Ectodermal cell (in vitro differentiated cells): ENCODE data around the gene TSHZ3. TPM values are rescaled to one million over a fixed set of nuclear protein-coding genes. Genes with fewer than 3 reads are reported as not detected.

ENCODE experiments used
- H3K27ac ChIP-seq: 2 replicates; pipeline ENCODE4 v1.7.0; 2013; ENCODE audit warnings: mild to moderate bottlenecking, low read depth, low read length; ENCODE audit not compliant: insufficient read depth, poor library complexity, severe bottlenecking
- H3K27me3 ChIP-seq: 2 replicates; pipeline ENCODE4 v1.7.0; 2013; ENCODE audit warnings: mild to moderate bottlenecking, low read length; ENCODE audit not compliant: insufficient read depth, control insufficient read depth, poor library complexity, severe bottlenecking
- H3K36me3 ChIP-seq: one replicate; pipeline ENCODE4 v1.7.0; 2013; ENCODE audit warnings: low read length; ENCODE audit not compliant: control insufficient read depth, insufficient read depth
- H3K4me1 ChIP-seq: one replicate; pipeline ENCODE4 v1.7.0; 2013; ENCODE audit warnings: low read length; ENCODE audit not compliant: control insufficient read depth, insufficient read depth
- H3K4me3 ChIP-seq: 2 replicates; pipeline ENCODE4 v1.7.0; 2013; ENCODE audit warnings: low read depth, low read length, control low read depth; ENCODE audit not compliant: insufficient read depth
- H3K9me3 ChIP-seq: 2 replicates; pipeline ENCODE4 v1.7.0; 2013; ENCODE audit warnings: mild to moderate bottlenecking, low read length, moderate library complexity; ENCODE audit not compliant: control insufficient read depth
- WGBS, 2 experiments: methylation state at CpG; one replicate each; pipeline ENCODE4 v1.1.7; 2013; ENCODE audit warnings: missing lambda C conversion rate in 2 of 2; 5-methylcytosine and 5-hydroxymethylcytosine counted together
- polyA plus RNA-seq, 4 experiments: library from polyadenylated mRNA; stranded (reverse); fragments of 50-300 nt; gene quantifications; one replicate each; pipeline ENCODE4 v1.2.3, GENCODE V29; 2013

The TSHZ3 gene, protein sequence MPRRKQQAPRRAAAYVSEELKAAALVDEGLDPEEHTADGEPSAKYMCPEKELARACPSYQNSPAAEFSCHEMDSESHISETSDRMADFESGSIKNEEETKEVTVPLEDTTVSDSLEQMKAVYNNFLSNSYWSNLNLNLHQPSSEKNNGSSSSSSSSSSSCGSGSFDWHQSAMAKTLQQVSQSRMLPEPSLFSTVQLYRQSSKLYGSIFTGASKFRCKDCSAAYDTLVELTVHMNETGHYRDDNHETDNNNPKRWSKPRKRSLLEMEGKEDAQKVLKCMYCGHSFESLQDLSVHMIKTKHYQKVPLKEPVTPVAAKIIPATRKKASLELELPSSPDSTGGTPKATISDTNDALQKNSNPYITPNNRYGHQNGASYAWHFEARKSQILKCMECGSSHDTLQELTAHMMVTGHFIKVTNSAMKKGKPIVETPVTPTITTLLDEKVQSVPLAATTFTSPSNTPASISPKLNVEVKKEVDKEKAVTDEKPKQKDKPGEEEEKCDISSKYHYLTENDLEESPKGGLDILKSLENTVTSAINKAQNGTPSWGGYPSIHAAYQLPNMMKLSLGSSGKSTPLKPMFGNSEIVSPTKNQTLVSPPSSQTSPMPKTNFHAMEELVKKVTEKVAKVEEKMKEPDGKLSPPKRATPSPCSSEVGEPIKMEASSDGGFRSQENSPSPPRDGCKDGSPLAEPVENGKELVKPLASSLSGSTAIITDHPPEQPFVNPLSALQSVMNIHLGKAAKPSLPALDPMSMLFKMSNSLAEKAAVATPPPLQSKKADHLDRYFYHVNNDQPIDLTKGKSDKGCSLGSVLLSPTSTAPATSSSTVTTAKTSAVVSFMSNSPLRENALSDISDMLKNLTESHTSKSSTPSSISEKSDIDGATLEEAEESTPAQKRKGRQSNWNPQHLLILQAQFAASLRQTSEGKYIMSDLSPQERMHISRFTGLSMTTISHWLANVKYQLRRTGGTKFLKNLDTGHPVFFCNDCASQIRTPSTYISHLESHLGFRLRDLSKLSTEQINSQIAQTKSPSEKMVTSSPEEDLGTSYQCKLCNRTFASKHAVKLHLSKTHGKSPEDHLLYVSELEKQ
- polyA plus RNA-seq (2013, experiment 1 of 4) = 2.6 TPM
- polyA plus RNA-seq (2013, experiment 2 of 4) = 3.3 TPM
- 3.5 TPM for polyA plus RNA-seq (2013, experiment 3 of 4)
- 4.2 TPM for polyA plus RNA-seq (2013, experiment 4 of 4)

GRCh38 chr19:31349160-31349881 lies at the start of gene TSHZ3:
Gene TSHZ3 (minus strand): TSS chr19:31349436. CDS start chr19:31349219, 217 bp downstream.
- H3K4me3 ChIP-seq = peak within 1 kb of the TSS; percentile 60
- H3K27me3 ChIP-seq = peaks cover 86% of the 10 kb centered on the region
- WGBS, 2 experiments = 1% methylated on average over 86 of the region's 86 CpGs
- H3K9me3 ChIP-seq = no peaks in the 10 kb centered on the region
- no peaks in the 10 kb centered on the region for H3K36me3 ChIP-seq
- peaks cover 32% of the 10 kb centered on the region for H3K4me1 ChIP-seq
- H3K27ac ChIP-seq = no peak within 1 kb of the TSS

- 93 to 98% methylated on average over 2 of the region's 2 CpGs for WGBS, 2 experiments
- Histone ChIP-seq H3K36me3 (no peaks in the 10 kb centered on the region), H3K4me3 (no peak overlapping the region), H3K9me3 (no peaks in the 10 kb centered on the region), H3K27me3 (no peaks in the 10 kb centered on the region), H3K4me1 (no peaks in the 10 kb centered on the region), H3K27ac (no peak overlapping the region)
Measured at GRCh38 chr19:31397308-31397707, 48.1 kb upstream of the TSHZ3 start.

GRCh38 chr19:31392464-31392863 lies 43.2 kb upstream of the TSHZ3 start:
- no peak overlapping the region for H3K4me3 ChIP-seq
- H3K36me3 ChIP-seq = no peaks in the 10 kb centered on the region
- no peaks in the 10 kb centered on the region for H3K27me3 ChIP-seq
- 97% methylated on average over 5 of the region's 5 CpGs for WGBS, 2 experiments
- no peaks in the 10 kb centered on the region for H3K9me3 ChIP-seq
- peaks cover 4% of the 10 kb centered on the region for H3K4me1 ChIP-seq
- no peak overlapping the region for H3K27ac ChIP-seq

DNA sequence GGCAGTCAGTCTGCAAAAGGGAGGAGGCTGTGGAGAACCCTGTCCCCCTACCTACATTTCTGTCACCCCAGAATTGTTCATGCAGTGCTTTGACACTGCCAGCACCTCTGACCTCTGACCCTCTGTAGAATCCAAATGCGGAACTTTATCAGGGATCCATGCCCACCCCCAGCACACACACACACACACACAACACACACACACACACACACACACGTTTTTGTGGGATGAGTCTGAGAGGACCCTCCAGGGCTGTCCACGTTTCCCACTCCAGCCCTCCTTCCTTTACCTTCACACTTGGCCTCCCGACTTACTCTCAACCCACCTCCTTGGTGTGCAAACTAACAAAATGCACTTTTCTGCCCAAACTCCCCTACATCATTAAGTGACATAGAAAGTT lies 42.3 kb upstream of the TSHZ3 start:
- Histone ChIP-seq H3K27ac (no peak overlapping the region), H3K27me3 (no peaks in the 10 kb centered on the region), H3K4me3 (no peak overlapping the region), H3K9me3 (no peaks in the 10 kb centered on the region), H3K36me3 (no peaks in the 10 kb centered on the region), H3K4me1 (peaks cover 8% of the 10 kb centered on the region)
- 90 to 91% methylated on average over 4 of the region's 4 CpGs for WGBS, 2 experiments

DNA sequence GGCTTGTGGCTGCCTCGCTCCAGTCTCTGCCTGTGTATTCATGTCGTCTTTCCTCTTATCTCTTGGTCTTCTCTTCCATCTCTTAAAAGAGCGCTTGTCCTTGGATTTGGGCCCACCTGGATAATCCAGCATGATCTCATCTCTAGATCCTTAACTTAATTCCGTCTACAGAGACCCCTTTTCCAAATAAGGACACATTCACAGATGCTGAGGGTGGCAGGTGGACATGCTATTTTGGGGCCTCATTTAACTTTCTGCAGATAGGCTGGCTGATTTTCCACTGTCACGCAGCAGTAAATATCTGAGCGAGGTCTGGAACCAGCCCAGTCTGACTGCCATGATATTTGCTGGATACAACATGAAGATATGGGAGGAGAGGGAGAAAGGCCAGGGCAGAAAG lies 41.5 kb upstream of the TSHZ3 start:
- Histone ChIP-seq H3K4me1 (peaks cover 8% of the 10 kb centered on the region), H3K4me3 (no peak overlapping the region), H3K27me3 (no peaks in the 10 kb centered on the region), H3K36me3 (no peaks in the 10 kb centered on the region), H3K27ac (no peak overlapping the region), H3K9me3 (no peaks in the 10 kb centered on the region)
- WGBS, 2 experiments = 94 to 98% methylated on average over 6 of the region's 6 CpGs

DNA sequence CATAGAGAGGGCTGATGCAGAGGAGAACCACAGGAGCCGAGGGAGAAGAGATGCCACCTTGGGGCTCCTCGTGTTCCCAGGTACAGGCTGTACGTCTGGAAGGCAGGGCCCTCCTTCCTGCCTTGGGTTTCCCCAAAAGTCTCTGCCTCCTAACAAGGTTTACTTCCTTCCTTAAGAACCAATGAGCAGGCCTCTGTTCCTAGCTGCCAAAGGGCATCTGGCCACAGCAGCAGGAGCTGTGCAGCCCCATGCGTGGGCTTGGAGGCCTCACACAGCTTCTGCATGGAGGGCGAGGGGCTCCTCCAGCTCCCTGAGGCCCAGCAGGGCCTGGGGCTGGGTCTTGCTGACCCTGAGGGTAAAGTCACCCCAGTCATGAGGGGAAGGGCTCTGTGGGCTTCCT lies 40.6 kb upstream of the TSHZ3 start:
- H3K4me3 ChIP-seq = no peak overlapping the region
- H3K36me3 ChIP-seq = no peaks in the 10 kb centered on the region
- H3K4me1 ChIP-seq = peaks cover 8% of the 10 kb centered on the region
- WGBS, 2 experiments = 94 to 97% methylated on average over 5 of the region's 5 CpGs
- H3K27me3 ChIP-seq = no peaks in the 10 kb centered on the region
- H3K9me3 ChIP-seq = no peaks in the 10 kb centered on the region
- no peak overlapping the region for H3K27ac ChIP-seq

- 55 to 56% methylated on average over 15 to 16 of the region's 16 CpGs for WGBS, 2 experiments
- H3K27ac ChIP-seq = no peak overlapping the region
- H3K27me3 ChIP-seq = no peaks in the 10 kb centered on the region
- no peaks in the 10 kb centered on the region for H3K9me3 ChIP-seq
- no peaks in the 10 kb centered on the region for H3K36me3 ChIP-seq
- no peak overlapping the region for H3K4me3 ChIP-seq
- H3K4me1 ChIP-seq = peaks cover 8% of the 10 kb centered on the region
Measured at GRCh38 chr19:31387717-31388301, 38.6 kb upstream of the TSHZ3 start.

DNA sequence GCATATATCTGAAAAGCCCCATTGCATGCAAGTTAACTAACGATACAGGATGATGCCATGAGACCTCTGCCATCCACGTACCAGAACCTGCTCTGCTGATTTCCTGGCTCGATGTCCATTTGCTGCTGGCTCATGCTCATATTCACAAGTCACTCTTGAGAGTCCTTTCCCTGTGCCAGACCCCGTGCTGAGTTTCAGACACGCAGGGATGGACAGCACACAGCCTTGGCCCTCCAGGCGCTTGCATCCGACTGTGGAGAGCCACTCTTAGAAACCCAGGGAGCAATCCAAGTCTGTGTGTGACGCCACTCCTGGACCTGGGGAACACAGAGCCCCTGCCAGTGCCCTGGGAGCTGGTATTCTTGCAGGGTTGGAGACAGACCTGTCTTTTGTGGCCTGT lies 37.6 kb upstream of the TSHZ3 start:
- 94 to 95% methylated on average over 8 of the region's 8 CpGs for WGBS, 2 experiments

GRCh38 chr19:31385744-31386143 lies 36.5 kb upstream of the TSHZ3 start:
- no peaks in the 10 kb centered on the region for H3K27me3 ChIP-seq
- H3K36me3 ChIP-seq = no peaks in the 10 kb centered on the region
- no peak overlapping the region for H3K4me3 ChIP-seq
- H3K9me3 ChIP-seq = no peaks in the 10 kb centered on the region
- no peak overlapping the region for H3K27ac ChIP-seq
- WGBS, 2 experiments = 90 to 96% methylated on average over 1 of the region's 1 CpG
- peaks cover 8% of the 10 kb centered on the region for H3K4me1 ChIP-seq

More for the DNA sequence above, 37.6 kb upstream of the TSHZ3 start:
- Histone ChIP-seq H3K27me3 (no peaks in the 10 kb centered on the region), H3K36me3 (no peaks in the 10 kb centered on the region), H3K4me1 (peaks cover 8% of the 10 kb centered on the region), H3K27ac (no peak overlapping the region), H3K9me3 (no peaks in the 10 kb centered on the region), H3K4me3 (no peak overlapping the region)
